Fibroblast of lung (primary cell): ENCODE data around the gene CAP1.

Experiments used
- EZH2 ChIP-seq: IDR thresholded peaks from 2 replicates; pipeline ENCODE4 v1.5.1; 2012; ENCODE audit warnings: low read length, control low read depth, mild to moderate bottlenecking; ENCODE audit errors: missing control alignments
- TF ChIP-seq, protein P1 (sequence below), 2 donors: IDR thresholded peaks in 1 of 2; conservative IDR thresholded peaks in 1 of 2; 1 replicate in 1 of 2; 2 replicates in 1 of 2; pipeline ENCODE4 v1.5.1; 2011 to 2012; ENCODE audit warnings: low read length in 2 of 2, control low read depth in 1 of 2, inconsistent platforms in 1 of 2, low read depth in 1 of 2, mild to moderate bottlenecking in 1 of 2

DNA sequence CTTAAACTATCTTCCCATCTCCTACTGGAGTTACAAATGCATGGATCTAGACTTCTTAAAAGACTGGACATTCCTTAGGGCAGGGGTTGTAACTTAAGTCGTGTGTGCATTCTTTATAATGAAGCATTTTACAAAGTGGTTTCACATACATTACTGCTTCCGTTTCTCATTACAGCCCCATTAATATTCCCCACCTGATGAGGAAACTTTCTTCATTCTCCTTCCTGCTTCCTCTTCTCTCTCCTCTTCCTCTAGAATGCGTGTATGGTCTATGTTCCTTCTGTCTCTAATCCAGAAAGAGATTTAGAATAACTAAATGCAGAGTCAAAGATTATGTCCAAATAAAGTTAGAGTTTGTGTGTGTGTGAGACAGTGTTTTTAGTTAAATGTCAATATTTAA is 1.8 kb upstream of the CAP1 start:
- TF ChIP-seq, protein P1, sequence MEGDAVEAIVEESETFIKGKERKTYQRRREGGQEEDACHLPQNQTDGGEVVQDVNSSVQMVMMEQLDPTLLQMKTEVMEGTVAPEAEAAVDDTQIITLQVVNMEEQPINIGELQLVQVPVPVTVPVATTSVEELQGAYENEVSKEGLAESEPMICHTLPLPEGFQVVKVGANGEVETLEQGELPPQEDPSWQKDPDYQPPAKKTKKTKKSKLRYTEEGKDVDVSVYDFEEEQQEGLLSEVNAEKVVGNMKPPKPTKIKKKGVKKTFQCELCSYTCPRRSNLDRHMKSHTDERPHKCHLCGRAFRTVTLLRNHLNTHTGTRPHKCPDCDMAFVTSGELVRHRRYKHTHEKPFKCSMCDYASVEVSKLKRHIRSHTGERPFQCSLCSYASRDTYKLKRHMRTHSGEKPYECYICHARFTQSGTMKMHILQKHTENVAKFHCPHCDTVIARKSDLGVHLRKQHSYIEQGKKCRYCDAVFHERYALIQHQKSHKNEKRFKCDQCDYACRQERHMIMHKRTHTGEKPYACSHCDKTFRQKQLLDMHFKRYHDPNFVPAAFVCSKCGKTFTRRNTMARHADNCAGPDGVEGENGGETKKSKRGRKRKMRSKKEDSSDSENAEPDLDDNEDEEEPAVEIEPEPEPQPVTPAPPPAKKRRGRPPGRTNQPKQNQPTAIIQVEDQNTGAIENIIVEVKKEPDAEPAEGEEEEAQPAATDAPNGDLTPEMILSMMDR (conservative IDR thresholded peaks at IDR 0.05 in 1 of 2, IDR thresholded peaks at IDR 0.05 in 1 of 2; ENCODE audit: low read depth in 1 of 2, low read length in 2 of 2) = no peak
- TF ChIP-seq EZH2 = no peak
